Measurements from ENCODE around the gene PUS10. TPM values are rescaled to one million over a fixed set of nuclear protein-coding genes. Genes with fewer than 3 reads are reported as not detected.
"Not testable (repeated sequence)": the region's sequence is repeated elsewhere in the genome, so short reads cannot be mapped to it uniquely, and the experiment has no call there.

PUS10 gene
- total and polyA plus RNA-seq, 2 of the 4 experiments (the other 2 are of a cell fraction) = 4.4 to 5.7 TPM

DNA sequence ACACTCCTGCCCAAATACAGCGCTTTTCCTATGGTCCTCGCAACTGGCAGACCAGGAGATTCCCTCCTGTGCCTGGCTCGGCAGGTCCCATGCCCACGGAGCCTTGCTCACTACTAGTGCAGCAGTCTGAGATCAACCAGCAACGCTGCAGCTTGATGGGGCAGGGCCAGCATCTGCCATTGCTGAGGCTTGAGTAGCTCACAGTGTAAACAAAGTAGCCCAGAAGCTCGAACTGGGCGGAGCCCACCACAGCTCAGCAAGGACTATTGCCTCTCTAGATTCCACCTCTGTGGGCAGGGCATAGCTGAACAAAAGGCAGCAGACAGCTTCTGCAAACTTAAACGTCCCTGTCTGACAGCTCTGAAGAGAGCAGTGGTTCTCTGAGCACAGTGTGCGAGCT is 16.5 kb upstream of the PUS10 start:
- ATAC-seq (ENCODE audit: low read depth); H4K91ac ChIP-seq (ENCODE audit: insufficient read depth, low read depth, low read length); H3K79me1 ChIP-seq (ENCODE audit: low read depth in 1 of 2, low read length in 2 of 2); H3K4me1 ChIP-seq (ENCODE audit: control insufficient read depth, insufficient read depth, low read length); H3K4me2 ChIP-seq (ENCODE audit: low read depth, low read length); H4K8ac ChIP-seq (ENCODE audit: low read depth in 2 of 2, low read length in 2 of 2); H3K27me3 ChIP-seq (ENCODE audit: control insufficient read depth, insufficient read depth, low read length); H2BK120ac ChIP-seq (ENCODE audit: low read depth, low read length); in situ Hi-C loops (cut with MboI; ENCODE audit: low sequenced_read_pairs); H3K4ac ChIP-seq (ENCODE audit: low read depth, low read length); H3K56ac ChIP-seq (ENCODE audit: extremely low read depth, insufficient read depth, low read length); DNase-seq; H2BK20ac ChIP-seq (ENCODE audit: low read depth, low read length); H3K4me3 ChIP-seq (ENCODE audit: insufficient read depth, low read depth, low read length); H4K20me1 ChIP-seq (ENCODE audit: insufficient read depth, low read length); H2AFZ ChIP-seq (replicated peaks; ENCODE audit: low read length, poor library complexity); H3K9me3 ChIP-seq (ENCODE audit: control insufficient read depth, insufficient read depth, low read length); H3K14ac ChIP-seq (replicated peaks; ENCODE audit: low read depth, low read length); H3K9ac ChIP-seq (ENCODE audit: low read depth, low read length); dilution Hi-C loops (cut with HindIII; ENCODE audit: low sequenced_read_pairs, unreplicated experiment); POLR2A ChIA-PET (ENCODE audit: unreplicated experiment); H3K23ac ChIP-seq (ENCODE audit: low read depth, low read length); H2BK15ac ChIP-seq (ENCODE audit: low read depth, low read length); intact Hi-C loops (cut with micrococcal nuclease); H2BK5ac ChIP-seq (ENCODE audit: low read depth, low read length, poor library complexity, severe bottlenecking); H2AK9ac ChIP-seq (replicated peaks; ENCODE audit: low read depth, low read length, poor library complexity); H2AK5ac ChIP-seq (ENCODE audit: low read depth, low read length); H3K9me1 ChIP-seq (ENCODE audit: insufficient read depth, low read length); H3K18ac ChIP-seq (ENCODE audit: low read depth, low read length); H4K5ac ChIP-seq (ENCODE audit: low read depth, low read length); BruUV-seq (replicated peaks); H3K27ac ChIP-seq (ENCODE audit: insufficient read depth, low read length): not testable (repeated sequence)
- 93% methylated on average over 6 of the region's 9 CpGs; no CpG with 5 or more reads in 1 of the 2 experiments for WGBS, 2 experiments (ENCODE audit: extremely low coverage in 2 of 2, insufficient read length in 1 of 2)
- H3K36me3 ChIP-seq (ENCODE audit: control insufficient read depth, insufficient read depth, low read length) = peaks cover 27% of the 10 kb centered on the region
- CTCF ChIA-PET = interaction anchor here (0.6 to 1.0 kb wide), 2 partner anchors 15 to 27 kb away, joined by 3 read pairs; no protein-coding TSS in a partner anchor
